ENCODE data around the gene SDK2. TPM values are rescaled to one million over a fixed set of nuclear protein-coding genes. Genes with fewer than 3 reads are reported as not detected.

The SDK2 gene
- total and polyA plus RNA-seq, 2 of the 4 experiments (the other 2 are of a cell fraction): under 0.01 to 0.03 TPM

DNA sequence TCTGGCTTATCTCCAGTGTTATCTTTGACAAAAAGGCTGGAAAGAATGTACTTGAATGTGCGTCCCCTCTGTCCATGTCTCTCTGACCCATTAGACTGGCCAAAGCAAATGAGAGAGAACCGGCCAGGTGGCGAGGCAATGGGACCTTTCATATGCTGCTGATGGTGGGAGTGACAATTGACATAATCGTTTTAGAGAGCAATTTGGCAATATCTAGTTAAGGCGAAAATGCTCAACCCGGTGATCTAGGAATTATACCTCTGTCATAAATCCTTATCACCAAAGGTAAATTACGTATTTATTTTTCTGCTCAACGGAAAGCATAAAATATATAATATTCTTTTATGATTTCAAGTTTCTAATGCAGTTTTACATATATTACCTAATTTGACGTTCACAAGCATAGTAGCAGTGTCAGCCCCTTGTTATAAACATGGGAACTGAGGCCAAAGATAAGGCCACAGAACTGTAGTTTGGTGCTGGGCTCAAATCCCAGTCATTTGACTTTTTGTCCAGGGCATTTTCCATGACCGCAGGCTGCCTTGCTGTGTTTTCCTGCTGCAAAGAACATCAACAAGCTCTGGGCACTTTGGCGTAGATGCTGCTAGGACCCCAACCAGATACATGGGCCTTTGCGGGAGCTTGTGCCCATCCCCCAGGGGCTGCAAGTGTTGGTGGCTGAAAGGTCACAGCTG is 14.7 kb upstream of the SDK2 start:
- CTCF ChIA-PET: no interaction called here
- intact Hi-C loops (cut with micrococcal nuclease): no loop called here

More for the DNA sequence above, 14.7 kb upstream of the SDK2 start:
- Histone ChIP-seq H3K9ac (ENCODE audit: low read depth, low read length) (no peak overlapping the region), H3K27ac (ENCODE audit: insufficient read depth, low read length) (no peak overlapping the region), H3K9me3 (ENCODE audit: control insufficient read depth, insufficient read depth, low read length) (peaks cover 9% of the 10 kb centered on the region), H3K79me1 (ENCODE audit: low read depth in 1 of 2, low read length in 2 of 2) (no peaks in the 10 kb centered on the region), H2AK9ac (replicated peaks; ENCODE audit: low read depth, low read length, poor library complexity) (no peak overlapping the region), H2AFZ (replicated peaks; ENCODE audit: low read length, poor library complexity) (no peak overlapping the region), H3K4ac (ENCODE audit: low read depth, low read length) (no peak overlapping the region), H3K4me1 (ENCODE audit: control insufficient read depth, insufficient read depth, low read length) (no peaks in the 10 kb centered on the region), H3K14ac (replicated peaks; ENCODE audit: low read depth, low read length) (no peak overlapping the region), H3K36me3 (ENCODE audit: control insufficient read depth, insufficient read depth, low read length) (no peaks in the 10 kb centered on the region), H2BK15ac (ENCODE audit: low read depth, low read length) (no peak overlapping the region), H4K91ac (ENCODE audit: insufficient read depth, low read depth, low read length) (no peak overlapping the region), H3K23ac (ENCODE audit: low read depth, low read length) (no peak overlapping the region), H2BK5ac (ENCODE audit: low read depth, low read length, poor library complexity, severe bottlenecking) (no peak overlapping the region), H2BK20ac (ENCODE audit: low read depth, low read length) (no peak overlapping the region), H4K20me1 (ENCODE audit: insufficient read depth, low read length) (no peaks in the 10 kb centered on the region), H3K4me2 (ENCODE audit: low read depth, low read length) (no peak overlapping the region), H2BK120ac (ENCODE audit: low read depth, low read length) (no peak overlapping the region), H2AK5ac (ENCODE audit: low read depth, low read length) (no peak overlapping the region), H4K8ac (ENCODE audit: low read depth in 2 of 2, low read length in 2 of 2) (no peak overlapping the region), H3K9me1 (ENCODE audit: insufficient read depth, low read length) (no peaks in the 10 kb centered on the region), H4K5ac (ENCODE audit: low read depth, low read length) (no peak overlapping the region), H3K27me3 (ENCODE audit: control insufficient read depth, insufficient read depth, low read length) (no peaks in the 10 kb centered on the region), H3K56ac (ENCODE audit: extremely low read depth, insufficient read depth, low read length) (no peak overlapping the region), H3K18ac (ENCODE audit: low read depth, low read length) (no peak overlapping the region), H3K4me3 (ENCODE audit: insufficient read depth, low read depth, low read length) (no peak overlapping the region)
- in situ Hi-C loops (cut with MboI; ENCODE audit: low sequenced_read_pairs): no loop called here
- WGBS, 2 experiments (ENCODE audit: extremely low coverage in 2 of 2, insufficient read length in 1 of 2): 58% methylated on average over 3 of the region's 12 CpGs; no CpG with 5 or more reads in 1 of the 2 experiments
- no peak for TF ChIP-seq MAZ (IDR thresholded peaks at IDR 0.05; ENCODE audit: borderline replicate concordance, low read depth, low read length)
- TF ChIP-seq NFE2L2 (IDR thresholded peaks at IDR 0.05; ENCODE audit: low read depth, low read length): no peak
- no peak for TF ChIP-seq POLR2A (IDR thresholded peaks at IDR 0.05; ENCODE audit: low read depth, low read length)
- TF ChIP-seq, protein P1, sequence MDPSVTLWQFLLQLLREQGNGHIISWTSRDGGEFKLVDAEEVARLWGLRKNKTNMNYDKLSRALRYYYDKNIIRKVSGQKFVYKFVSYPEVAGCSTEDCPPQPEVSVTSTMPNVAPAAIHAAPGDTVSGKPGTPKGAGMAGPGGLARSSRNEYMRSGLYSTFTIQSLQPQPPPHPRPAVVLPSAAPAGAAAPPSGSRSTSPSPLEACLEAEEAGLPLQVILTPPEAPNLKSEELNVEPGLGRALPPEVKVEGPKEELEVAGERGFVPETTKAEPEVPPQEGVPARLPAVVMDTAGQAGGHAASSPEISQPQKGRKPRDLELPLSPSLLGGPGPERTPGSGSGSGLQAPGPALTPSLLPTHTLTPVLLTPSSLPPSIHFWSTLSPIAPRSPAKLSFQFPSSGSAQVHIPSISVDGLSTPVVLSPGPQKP (IDR thresholded peaks at IDR 0.05; ENCODE audit: borderline replicate concordance, low read depth, low read length): no peak
- no peak for TF ChIP-seq CHD1 (IDR thresholded peaks at IDR 0.05; ENCODE audit: low read depth, low read length)
- no peak for TF ChIP-seq CEBPB (IDR thresholded peaks at IDR 0.05; ENCODE audit: low read depth, low read length)
- TF ChIP-seq MAFK (IDR thresholded peaks at IDR 0.05; ENCODE audit: low read depth, low read length): no peak
- TF ChIP-seq, protein P2, sequence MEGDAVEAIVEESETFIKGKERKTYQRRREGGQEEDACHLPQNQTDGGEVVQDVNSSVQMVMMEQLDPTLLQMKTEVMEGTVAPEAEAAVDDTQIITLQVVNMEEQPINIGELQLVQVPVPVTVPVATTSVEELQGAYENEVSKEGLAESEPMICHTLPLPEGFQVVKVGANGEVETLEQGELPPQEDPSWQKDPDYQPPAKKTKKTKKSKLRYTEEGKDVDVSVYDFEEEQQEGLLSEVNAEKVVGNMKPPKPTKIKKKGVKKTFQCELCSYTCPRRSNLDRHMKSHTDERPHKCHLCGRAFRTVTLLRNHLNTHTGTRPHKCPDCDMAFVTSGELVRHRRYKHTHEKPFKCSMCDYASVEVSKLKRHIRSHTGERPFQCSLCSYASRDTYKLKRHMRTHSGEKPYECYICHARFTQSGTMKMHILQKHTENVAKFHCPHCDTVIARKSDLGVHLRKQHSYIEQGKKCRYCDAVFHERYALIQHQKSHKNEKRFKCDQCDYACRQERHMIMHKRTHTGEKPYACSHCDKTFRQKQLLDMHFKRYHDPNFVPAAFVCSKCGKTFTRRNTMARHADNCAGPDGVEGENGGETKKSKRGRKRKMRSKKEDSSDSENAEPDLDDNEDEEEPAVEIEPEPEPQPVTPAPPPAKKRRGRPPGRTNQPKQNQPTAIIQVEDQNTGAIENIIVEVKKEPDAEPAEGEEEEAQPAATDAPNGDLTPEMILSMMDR (conservative IDR thresholded peaks at IDR 0.05; ENCODE audit: low read depth, low read length): no peak
- no TSS peak for BruUV-seq (replicated peaks)
- no peak for ATAC-seq (ENCODE audit: low read depth)
- POLR2A ChIA-PET (ENCODE audit: unreplicated experiment): no interaction called here
- no peak for DNase-seq
- dilution Hi-C loops (cut with HindIII; ENCODE audit: low sequenced_read_pairs, unreplicated experiment): no loop called here
